Fibroblast of lung (primary cell): ENCODE results near the gene KRT80. TPM values are rescaled to one million over a fixed set of nuclear protein-coding genes. Genes with fewer than 3 reads are reported as not detected.

Source experiments
- DNase-seq, 2 donors: peaks; one replicate each; pipeline versions ENCODE4 v3.0.0 to v3.0.0-alpha.2; 2010; ENCODE audit warnings: low read depth in 2 of 2
- H2AFZ ChIP-seq: 2 replicates; pipeline ENCODE4 v1.5.1; 2012; ENCODE audit warnings: low read length, control low read depth, inconsistent platforms
- H3K27ac ChIP-seq: 2 replicates; pipeline ENCODE4 v1.5.1; 2011; ENCODE audit warnings: low read length, control low read depth; ENCODE audit not compliant: insufficient read depth
- H3K27me3 ChIP-seq: 2 replicates; pipeline ENCODE4 v1.5.1; 2011; ENCODE audit warnings: mild to moderate bottlenecking, low read length; ENCODE audit not compliant: control insufficient read depth, insufficient read depth
- H3K36me3 ChIP-seq: 2 replicates; pipeline ENCODE4 v1.5.1; 2011; ENCODE audit warnings: low read length; ENCODE audit not compliant: control insufficient read depth, insufficient read depth
- H3K4me1 ChIP-seq: 2 replicates; pipeline ENCODE4 v1.5.1; 2011; ENCODE audit warnings: low read length; ENCODE audit not compliant: control insufficient read depth, insufficient read depth; ENCODE audit errors: extremely low read depth
- H3K4me2 ChIP-seq: 2 replicates; pipeline ENCODE4 v1.5.1; 2011; ENCODE audit warnings: low read length, control low read depth; ENCODE audit not compliant: insufficient read depth; ENCODE audit errors: extremely low read depth
- H3K4me3 ChIP-seq, 4 experiments: fragments of 200-600 bp in 1 of 4; sonication (generic) in 1 of 4; replicated peaks in 1 of 4; 2 replicates each; pipeline ENCODE4 v1.5.1; 2011 to 2016; ENCODE audit warnings: low read length in 4 of 4, low read depth in 3 of 4, mild to moderate bottlenecking in 3 of 4, control low read depth in 2 of 4, inconsistent platforms in 1 of 4, mixed read lengths in 1 of 4; ENCODE audit not compliant: insufficient read depth in 1 of 4; ENCODE audit errors: control extremely low read depth in 1 of 4
- H3K79me2 ChIP-seq: 2 replicates; pipeline ENCODE4 v1.5.1; 2012; ENCODE audit warnings: mild to moderate bottlenecking, low read length, inconsistent platforms; ENCODE audit not compliant: control insufficient read depth, insufficient read depth
- H3K9ac ChIP-seq: 2 replicates; pipeline ENCODE4 v1.5.1; 2011; ENCODE audit warnings: mild to moderate bottlenecking, low read length, control low read depth; ENCODE audit not compliant: insufficient read depth
- H3K9me3 ChIP-seq: 2 replicates; pipeline ENCODE4 v1.5.1; 2012; ENCODE audit warnings: low read depth, low read length; ENCODE audit not compliant: control insufficient read depth, insufficient read depth
- H4K20me1 ChIP-seq: 2 replicates; pipeline ENCODE4 v1.5.1; 2011; ENCODE audit warnings: low read length; ENCODE audit not compliant: control insufficient read depth, insufficient read depth; ENCODE audit errors: extremely low read depth
- CTCF ChIP-seq, 2 donors: IDR thresholded peaks in 1 of 2; conservative IDR thresholded peaks in 1 of 2; 1 replicate in 1 of 2; 2 replicates in 1 of 2; pipeline ENCODE4 v1.5.1; 2011 to 2012; ENCODE audit warnings: low read length in 2 of 2, control low read depth in 1 of 2, inconsistent platforms in 1 of 2, low read depth in 1 of 2, mild to moderate bottlenecking in 1 of 2
- EZH2 ChIP-seq: IDR thresholded peaks from 2 replicates; pipeline ENCODE4 v1.5.1; 2012; ENCODE audit warnings: low read length, control low read depth, mild to moderate bottlenecking; ENCODE audit errors: missing control alignments
- polyA plus RNA-seq, 2 donors: library from polyadenylated mRNA; depleted of rRNA in 1 of 2; stranded (reverse) in 1 of 2; unstranded in 1 of 2; fragments of >200 nt; gene quantifications; 2 replicates each; pipeline ENCODE4 v1.2.1, GENCODE V29; 2011 to 2012; ENCODE audit warnings: missing spikeins in 1 of 2
- total RNA-seq: library from RNA; depleted of rRNA; stranded (reverse); fragments of >200 nt; gene quantifications from 2 replicates; pipeline ENCODE4 v1.2.1, GENCODE V29; 2014

The KRT80 gene
- total and polyA plus RNA-seq, 2 donors (not counting 1 experiment from before 2014, with no cell fraction given), result 0.17 to 1.0 TPM

GRCh38 chr12:52189376-52190174, 2.2 kb downstream of the KRT80 start:
- H3K9ac ChIP-seq, result no peak overlapping the region

GRCh38 chr12:52188658-52189057, 3.2 kb downstream of the KRT80 start:
- H3K4me2 ChIP-seq, result no peak overlapping the region
- H3K4me3 ChIP-seq, result no peak overlapping the region
- no peak for DNase-seq
- peaks cover 71% of the 10 kb centered on the region for H3K4me1 ChIP-seq
- no peaks in the 10 kb centered on the region for H3K9me3 ChIP-seq
- no peaks in the 10 kb centered on the region for H3K79me2 ChIP-seq
- TF ChIP-seq EZH2 (no peak), CTCF (conservative IDR thresholded peaks at IDR 0.05 in 1 of 2, IDR thresholded peaks at IDR 0.05 in 1 of 2; ENCODE audit: low read depth in 1 of 2, low read length in 2 of 2) (no peak)
- no peaks in the 10 kb centered on the region for H3K27me3 ChIP-seq
- peak overlapping the region; percentile 2 for H3K27ac ChIP-seq
- no peaks in the 10 kb centered on the region for H4K20me1 ChIP-seq
- H3K36me3 ChIP-seq, result peaks cover 1% of the 10 kb centered on the region
- H2AFZ ChIP-seq, result no peak overlapping the region
- no peak overlapping the region for H3K9ac ChIP-seq

More at GRCh38 chr12:52189376-52190174, 2.2 kb downstream of the KRT80 start:
- Histone ChIP-seq H3K36me3 (peaks cover 1% of the 10 kb centered on the region), H3K27ac (peak overlapping the region; percentile 38), H3K79me2 (no peaks in the 10 kb centered on the region), H3K4me3 (no peak overlapping the region), H4K20me1 (no peaks in the 10 kb centered on the region), H3K9me3 (no peaks in the 10 kb centered on the region), H2AFZ (no peak overlapping the region), H3K4me2 (no peak overlapping the region), H3K4me1 (peaks cover 76% of the 10 kb centered on the region), H3K27me3 (no peaks in the 10 kb centered on the region)
- peak in 1 of 2 donors; percentile 77 for DNase-seq
- TF ChIP-seq EZH2 (no peak), CTCF (conservative IDR thresholded peaks at IDR 0.05 in 1 of 2, IDR thresholded peaks at IDR 0.05 in 1 of 2; ENCODE audit: low read depth in 1 of 2, low read length in 2 of 2) (no peak)

GRCh38 chr12:52187640-52188039, 4.2 kb downstream of the KRT80 start:
- Histone ChIP-seq H3K9ac (no peak overlapping the region), H3K79me2 (no peaks in the 10 kb centered on the region), H3K4me3 (no peak overlapping the region), H3K36me3 (peaks cover 1% of the 10 kb centered on the region), H3K27ac (no peak overlapping the region), H3K27me3 (no peaks in the 10 kb centered on the region), H3K4me1 (peaks cover 71% of the 10 kb centered on the region), H3K4me2 (no peak overlapping the region), H2AFZ (no peak overlapping the region), H4K20me1 (no peaks in the 10 kb centered on the region), H3K9me3 (no peaks in the 10 kb centered on the region)
- no peak for DNase-seq
- TF ChIP-seq CTCF (conservative IDR thresholded peaks at IDR 0.05 in 1 of 2, IDR thresholded peaks at IDR 0.05 in 1 of 2; ENCODE audit: low read depth in 1 of 2, low read length in 2 of 2) (no peak), EZH2 (no peak)
